GM04504 (cell line): ENCODE data around the gene CFL1.
"Not testable (repeated sequence)": the region's sequence is repeated elsewhere in the genome, so short reads cannot be mapped to it uniquely, and the experiment has no call there.

Experiments used
- DNase-seq: peaks from one replicate; pipeline ENCODE4 v3.0.0-alpha.2; 2012; ENCODE audit warnings: low read depth

Gene CFL1

GRCh38 chr11:65856689-65857499 is 1.1 kb downstream of the CFL1 start:
- DNase-seq, result peak; percentile 33

- DNase-seq, result no peak
Measured at GRCh38 chr11:65855927-65856363, 2.0 kb downstream of the CFL1 start.

- DNase-seq, result no peak
Measured at GRCh38 chr11:65854852-65855837, 2.8 kb downstream of the CFL1 start.

- DNase-seq, result no peak
Measured at GRCh38 chr11:65854161-65854592, 3.8 kb downstream of the CFL1 start.

GRCh38 chr11:65853246-65853979 is 4.6 kb downstream of the CFL1 start:
- DNase-seq, result no peak

GRCh38 chr11:65852508-65853245 is 5.3 kb downstream of the CFL1 start:
- no peak for DNase-seq

GRCh38 chr11:65851811-65852507 is 6.0 kb downstream of the CFL1 start:
- DNase-seq, result no peak

- DNase-seq, result no peak
Measured at GRCh38 chr11:65851083-65851579, 6.8 kb downstream of the CFL1 start.

- no peak for DNase-seq
Measured at GRCh38 chr11:65850217-65851082, 7.5 kb downstream of the CFL1 start.

- no peak for DNase-seq
Measured at GRCh38 chr11:65849771-65850216, 8.2 kb downstream of the CFL1 start.

- no peak for DNase-seq
Measured at GRCh38 chr11:65849366-65849765, 8.6 kb downstream of the CFL1 start.

GRCh38 chr11:65848693-65849092 is 9.3 kb downstream of the CFL1 start:
- DNase-seq, result not testable (repeated sequence)

GRCh38 chr11:65847746-65848145 is 10.2 kb downstream of the CFL1 start:
- no peak for DNase-seq

- DNase-seq, result no peak
Measured at GRCh38 chr11:65844231-65844872, 13.6 kb downstream of the CFL1 start.

GRCh38 chr11:65843811-65844210 is 14.2 kb downstream of the CFL1 start:
- no peak for DNase-seq

- no peak for DNase-seq
Measured at GRCh38 chr11:65842144-65842543, 15.8 kb downstream of the CFL1 start.

GRCh38 chr11:65834202-65834601 is 23.8 kb downstream of the CFL1 start:
- DNase-seq, result no peak

- DNase-seq, result peak; percentile 80
Measured at GRCh38 chr11:65833297-65834030, 24.5 kb downstream of the CFL1 start, which contains the start of gene SNX32. Gene SNX32 (plus strand): TSS chr11:65833963. CDS start chr11:65834066, 103 bp downstream.
